IMR-90 (cell line): Measurements from ENCODE around the gene RPGR. TPM values are rescaled to one million over a fixed set of nuclear protein-coding genes. Genes with fewer than 3 reads are reported as not detected.

Source experiments
- ATAC-seq: fragments of 200-7000 bp; cut with Tn5 transposase; 2 replicates; pipeline ENCODE4 v1.9.1; 2020; ENCODE audit warnings: low read depth, mild to moderate bottlenecking, moderate library complexity
- BruUV-seq: library from RNA; stranded (reverse); fragments of 400-500 nt; replicated peaks from 2 replicates; lab custom pipeline; 2021; lab: Mats Ljungman, UMichigan
- CTCF ChIA-PET: fragments of 300-600 bp; formaldehyde crosslinking; extraction: SDS; loops from one replicate; lab custom pipeline; 2021; ENCODE audit warnings: antibody characterized with exemption; lab: Yijun Ruan, JAX
- POLR2A ChIA-PET: fragments of 300-600 bp; sonication (Branson Sonifier 250); formaldehyde crosslinking; loops from one replicate; lab custom pipeline; 2022; ENCODE audit warnings: antibody characterized with exemption; ENCODE audit not compliant: unreplicated experiment; lab: Charles Lee
- DNase-seq: peaks from one replicate; pipeline ENCODE4 v3.0.0; 2013
- H2AFZ ChIP-seq: replicated peaks from 2 replicates; pipeline ENCODE3; 2013; ENCODE audit warnings: low read length, mild to moderate bottlenecking; ENCODE audit not compliant: poor library complexity
- H2AK5ac ChIP-seq: 2 replicates; pipeline ENCODE4 v1.6.1; 2013; ENCODE audit warnings: low read depth, low read length, inconsistent platforms
- H2AK9ac ChIP-seq: replicated peaks from 2 replicates; pipeline ENCODE3; 2013; ENCODE audit warnings: mild to moderate bottlenecking, low read depth, low read length, moderate library complexity; ENCODE audit not compliant: poor library complexity
- H2BK120ac ChIP-seq: 2 replicates; pipeline ENCODE4 v1.6.1; 2013; ENCODE audit warnings: low read depth, low read length, inconsistent platforms
- H2BK15ac ChIP-seq: 3 replicates; pipeline ENCODE4 v1.6.1; 2013; ENCODE audit warnings: low read depth, low read length, inconsistent platforms
- H2BK20ac ChIP-seq: 2 replicates; pipeline ENCODE4 v1.6.1; 2013; ENCODE audit warnings: low read depth, mild to moderate bottlenecking, inconsistent platforms, low read length, moderate library complexity
- H2BK5ac ChIP-seq: 2 replicates; pipeline ENCODE4 v1.6.1; 2013; ENCODE audit warnings: mild to moderate bottlenecking, low read depth, low read length, inconsistent platforms; ENCODE audit not compliant: poor library complexity, severe bottlenecking
- H3K14ac ChIP-seq: replicated peaks from 2 replicates; pipeline ENCODE4 v1.6.1; 2013; ENCODE audit warnings: low read depth, low read length, inconsistent platforms
- H3K18ac ChIP-seq: 2 replicates; pipeline ENCODE4 v1.6.1; 2013; ENCODE audit warnings: low read depth, low read length, control low read depth
- H3K23ac ChIP-seq: 2 replicates; pipeline ENCODE4 v1.6.1; 2013; ENCODE audit warnings: low read depth, low read length, inconsistent platforms
- H3K27ac ChIP-seq: 2 replicates; pipeline ENCODE4 v1.5.1; 2013; ENCODE audit warnings: mild to moderate bottlenecking, control low read depth, low read length; ENCODE audit not compliant: insufficient read depth
- H3K27me3 ChIP-seq: 2 replicates; pipeline ENCODE4 v1.6.1; 2013; ENCODE audit warnings: low read length; ENCODE audit not compliant: control insufficient read depth, insufficient read depth
- H3K36me3 ChIP-seq: 2 replicates; pipeline ENCODE4 v1.6.1; 2013; ENCODE audit warnings: low read length, mixed read lengths; ENCODE audit not compliant: control insufficient read depth, insufficient read depth
- H3K4ac ChIP-seq: 2 replicates; pipeline ENCODE4 v1.6.1; 2013; ENCODE audit warnings: low read depth, low read length, inconsistent platforms
- H3K4me1 ChIP-seq: 2 replicates; pipeline ENCODE4 v1.6.1; 2013; ENCODE audit warnings: low read length, mixed read lengths; ENCODE audit not compliant: control insufficient read depth, insufficient read depth
- H3K4me2 ChIP-seq: 2 replicates; pipeline ENCODE4 v1.6.1; 2013; ENCODE audit warnings: low read depth, mild to moderate bottlenecking, control low read depth, low read length, moderate library complexity
- H3K4me3 ChIP-seq: 2 replicates; pipeline ENCODE4 v1.5.1; 2013; ENCODE audit warnings: low read depth, mild to moderate bottlenecking, control low read depth, low read length, moderate library complexity; ENCODE audit not compliant: insufficient read depth
- H3K56ac ChIP-seq: 2 replicates; pipeline ENCODE4 v1.6.1; 2013; ENCODE audit warnings: low read length, inconsistent platforms; ENCODE audit not compliant: insufficient read depth; ENCODE audit errors: extremely low read depth
- H3K79me1 ChIP-seq, 2 experiments: 2 replicates each; pipeline ENCODE4 v1.6.1; 2013; ENCODE audit warnings: low read length in 2 of 2, inconsistent platforms in 1 of 2, low read depth in 1 of 2
- H3K9ac ChIP-seq: 2 replicates; pipeline ENCODE4 v1.6.1; 2013; ENCODE audit warnings: low read depth, low read length, control low read depth
- H3K9me1 ChIP-seq: 2 replicates; pipeline ENCODE4 v1.6.1; 2013; ENCODE audit warnings: low read length, inconsistent platforms; ENCODE audit not compliant: insufficient read depth
- H3K9me3 ChIP-seq: 2 replicates; pipeline ENCODE4 v1.6.1; 2013; ENCODE audit warnings: low read length; ENCODE audit not compliant: control insufficient read depth, insufficient read depth
- H4K20me1 ChIP-seq: 2 replicates; pipeline ENCODE4 v1.6.1; 2013; ENCODE audit warnings: low read length, inconsistent platforms; ENCODE audit not compliant: insufficient read depth
- H4K5ac ChIP-seq: 2 replicates; pipeline ENCODE4 v1.6.1; 2013; ENCODE audit warnings: mild to moderate bottlenecking, low read depth, low read length, control low read depth
- H4K8ac ChIP-seq, 2 experiments: 2 replicates each; pipeline ENCODE4 v1.6.1; 2013; ENCODE audit warnings: low read depth in 2 of 2, low read length in 2 of 2, control low read depth in 1 of 2, inconsistent platforms in 1 of 2
- H4K91ac ChIP-seq: 2 replicates; pipeline ENCODE4 v1.6.1; 2013; ENCODE audit warnings: low read depth, low read length, inconsistent platforms; ENCODE audit not compliant: insufficient read depth
- CHD1 ChIP-seq: IDR thresholded peaks from 2 replicates; pipeline ENCODE4 v1.6.1; 2012; ENCODE audit warnings: low read depth, low read length, improper control_type of control experiment
- CTCF ChIP-seq: conservative IDR thresholded peaks from 2 replicates; pipeline ENCODE4 v1.5.1; 2012; ENCODE audit warnings: mild to moderate bottlenecking, low read depth, low read length, improper control_type of control experiment
- RAD21 ChIP-seq: IDR thresholded peaks from 2 replicates; pipeline ENCODE4 v1.6.1; 2012; ENCODE audit warnings: low read length, improper control_type of control experiment
- WGBS, 2 experiments: methylation state at CpG; one replicate each; pipeline versions ENCODE4 v1.1.5 to v1.1.7; 2013; ENCODE audit warnings: missing lambda C conversion rate in 2 of 2; ENCODE audit not compliant: insufficient read length in 1 of 2; ENCODE audit errors: extremely low coverage in 2 of 2; 5-methylcytosine and 5-hydroxymethylcytosine counted together
- dilution Hi-C: fragments of 300-500 bp; cut with HindIII; formaldehyde crosslinking; loops from one replicate; pipeline ENCODE4 v1.14.3; 2018; ENCODE audit warnings: low sequenced_read_pairs; ENCODE audit not compliant: unreplicated experiment
- in situ Hi-C: fragments of 300-500 bp; cut with MboI; formaldehyde crosslinking; loops from 3 replicates; pipeline ENCODE4 v1.14.3; 2019; ENCODE audit warnings: low sequenced_read_pairs, inconsistent platforms, mixed read lengths
- intact Hi-C: fragments of 100-400 bp; cut with micrococcal nuclease; formaldehyde crosslinking; loops from 2 replicates; pipeline ENCODE4 v1.10.0; 2022
- microRNA-seq, 2 experiments: library from miRNA; stranded (forward) in 1 of 2; unstranded in 1 of 2; fragments of 10-50 nt in 1 of 2; fragments of <30 nt in 1 of 2; gene quantifications in 1 of 2; microRNA quantifications in 1 of 2; one replicate each; pipeline versions ENCODE3 to v1.1.0; 2013 to 2020; ENCODE audit not compliant: insufficient read depth in 1 of 2, insufficient read length in 1 of 2, unreplicated experiment in 1 of 2
- polyA plus RNA-seq, 3 experiments: library from polyadenylated mRNA; depleted of rRNA; stranded (reverse); fragments of >200 nt; gene quantifications; 2 replicates each; pipeline ENCODE4 v1.2.3, GENCODE V29; 2012; ENCODE audit warnings: low replicate concordance in 1 of 3
- small RNA-seq, 5 experiments: library from RNA; depleted of rRNA; stranded (forward); fragments of <200 nt; gene quantifications; one replicate each; pipeline ENCODE3, GENCODE V24; 2012
- total RNA-seq: library from RNA; depleted of rRNA; stranded (reverse); fragments of >200 nt; gene quantifications from 2 replicates; pipeline ENCODE4 v1.2.3, GENCODE V29; 2012; rRNA removed

The RPGR gene
- total and polyA plus RNA-seq, 2 of the 4 experiments (the other 2 are of a cell fraction): 2.2 to 3.8 TPM

DNA sequence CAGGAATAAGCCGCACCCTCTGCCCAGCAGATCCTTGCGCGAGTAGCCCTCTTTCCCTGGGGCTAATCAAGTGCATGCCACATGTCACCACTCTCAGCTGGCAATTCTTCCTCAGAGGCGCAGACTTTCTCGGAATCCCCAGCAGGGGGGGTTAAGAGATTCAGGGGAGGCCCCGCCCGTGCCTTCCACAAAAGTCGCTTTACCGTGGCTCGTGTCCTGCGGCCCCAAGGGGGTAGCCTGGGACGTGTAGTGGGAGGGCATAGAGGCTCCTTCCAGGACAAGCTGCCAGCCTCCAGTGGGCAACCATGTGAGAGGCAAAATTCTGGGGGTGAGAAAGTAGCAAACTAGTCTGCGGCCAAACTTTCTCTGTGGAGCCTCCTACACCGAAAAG is 107.3 kb downstream of the RPGR start:
- Histone ChIP-seq H3K9me3 (no peaks in the 10 kb centered on the region), H3K27me3 (no peaks in the 10 kb centered on the region), H4K5ac (no peak overlapping the region), H3K4ac (no peak overlapping the region), H2AK5ac (no peak overlapping the region), H4K8ac (no peak overlapping the region), H3K9me1 (peaks cover 2% of the 10 kb centered on the region; the same call in 1 of the 2 replicates), H3K36me3 (no peaks in the 10 kb centered on the region), H3K4me3 (peak overlapping the region; percentile 71), H2BK5ac (no peak overlapping the region), H3K27ac (peak overlapping the region; percentile 15), H3K79me1 (peaks cover 0 to 12% of the 10 kb centered on the region in 2 experiments; a peak in 2 of 4 replicates), H3K18ac (0 out of 2 replicates have a peak overlapping the region, but pooled peaks have one; percentile 11), H3K56ac (no peak overlapping the region), H2AK9ac (no peak overlapping the region), H4K91ac (no peak overlapping the region; the same call in 1 of the 2 replicates), H3K14ac (no peak overlapping the region; the same call in 1 of the 2 replicates), H3K23ac (no peak overlapping the region; the same call in 1 of the 2 replicates), H3K4me2 (peak overlapping the region; percentile 82), H2BK15ac (no peak overlapping the region), H2BK120ac (no peak overlapping the region), H3K9ac (peak overlapping the region; percentile 52), H4K20me1 (no peaks in the 10 kb centered on the region), H2AFZ (peak overlapping the region; percentile 85), H2BK20ac (no peak overlapping the region), H3K4me1 (peaks cover 2% of the 10 kb centered on the region; the same call in 1 of the 2 replicates)
- in situ Hi-C loops: no loop called here
- TF ChIP-seq CTCF (peak; percentile 44), RAD21 (peak; percentile 27), CHD1 (no peak)
- 49% methylated on average over 7 of the region's 14 CpGs; no CpG with 5 or more reads in 1 of the 2 experiments for WGBS, 2 experiments
- DNase-seq (peak; percentile 52), ATAC-seq (peak; percentile 65)
- dilution Hi-C loops: no loop called here
- ChIA-PET POLR2A (no interaction called here), CTCF (interaction anchor here (0.6 to 1.6 kb wide), 6 partner anchors 14 to 107 kb away, joined by 3 to 4 read pairs (median 3); partner anchors contain the start of gene RPGR)
- intact Hi-C loops: loop anchor here (1.0 to 5.0 kb wide), 3 partner anchors 42 to 107 kb away; partner anchors contain the start of gene RPGR
- BruUV-seq: no TSS peak

Small RNAs within 50 kb of the gene (microRNA-seq; reads per million reads assigned to microRNA genes)
- gene RF00322 (ENCODE audit: insufficient read depth, insufficient read length): not detected

Small RNAs within 50 kb of the gene (small RNA-seq; reads per million reads assigned to genes)
- gene RF00322: 0 reads per million in 5 experiments

Other genes with a start within 250 kb of the RPGR start
- gene SRPX, start 106.6 kb downstream of the RPGR start, total RNA-seq: 35.5 and 39.2 TPM in 2 replicates
- gene SRPX, start 106.6 kb downstream of the RPGR start, polyA plus RNA-seq (2012; rRNA removed): 67.6 and 81.5 TPM in 2 replicates
- not detected in 2 replicates for gene OTC, start 25.1 kb upstream of the RPGR start, total RNA-seq
- gene OTC, start 25.1 kb upstream of the RPGR start, polyA plus RNA-seq (2012; rRNA removed): not detected in 2 replicates
- not detected in 2 replicates for gene TSPAN7, start 234.0 kb upstream of the RPGR start, total RNA-seq
- gene TSPAN7, start 234.0 kb upstream of the RPGR start, polyA plus RNA-seq (2012; rRNA removed): not detected in 2 replicates